ENCODE measurements around the gene CAB39L. TPM values are rescaled to one million over a fixed set of nuclear protein-coding genes. Genes with fewer than 3 reads are reported as not detected.
A peak's percentile ranks its signal among the peaks of the same experiment; 100 is the strongest.

Gene CAB39L
- total and polyA plus RNA-seq, 2 of the 13 experiments (the other 11 are each of a cell fraction or from before 2014, with no cell fraction given) = 3.1 to 6.1 TPM

DNA sequence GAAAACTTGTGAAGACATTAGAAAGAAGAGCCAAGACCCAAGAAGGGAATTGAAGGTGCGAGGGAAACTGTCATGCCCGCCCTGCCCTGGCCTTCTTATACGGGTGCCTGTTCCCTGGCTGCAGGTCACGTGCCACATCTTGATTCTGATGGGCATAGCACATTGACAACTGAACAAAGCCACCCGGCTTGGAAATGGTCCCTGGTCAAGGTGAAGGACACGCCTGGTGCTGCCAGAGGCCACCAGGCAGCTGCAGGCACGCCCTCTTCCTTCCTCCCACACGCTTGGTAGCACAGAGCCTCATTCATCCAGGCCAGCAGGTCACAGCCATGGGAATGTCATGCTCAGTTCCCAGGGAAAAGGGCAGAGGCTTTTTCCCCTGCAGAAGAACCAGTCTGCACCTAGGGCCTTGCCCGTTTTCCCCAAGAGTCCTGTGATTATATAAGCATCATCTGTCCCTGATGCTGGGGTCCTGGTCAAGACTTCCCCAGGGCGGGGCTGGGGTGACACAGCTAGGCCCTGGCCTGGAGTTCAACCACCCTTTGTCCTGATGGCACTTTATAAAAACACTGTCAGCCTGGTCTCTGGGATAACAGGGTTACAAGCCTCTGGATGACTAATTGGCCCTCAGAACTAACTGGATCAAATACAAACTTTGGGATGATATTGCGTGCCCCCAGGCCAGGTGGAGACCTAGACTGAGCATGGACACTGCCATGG is 140.2 kb downstream of the CAB39L start (continued):
- TF ChIP-seq, protein P1, sequence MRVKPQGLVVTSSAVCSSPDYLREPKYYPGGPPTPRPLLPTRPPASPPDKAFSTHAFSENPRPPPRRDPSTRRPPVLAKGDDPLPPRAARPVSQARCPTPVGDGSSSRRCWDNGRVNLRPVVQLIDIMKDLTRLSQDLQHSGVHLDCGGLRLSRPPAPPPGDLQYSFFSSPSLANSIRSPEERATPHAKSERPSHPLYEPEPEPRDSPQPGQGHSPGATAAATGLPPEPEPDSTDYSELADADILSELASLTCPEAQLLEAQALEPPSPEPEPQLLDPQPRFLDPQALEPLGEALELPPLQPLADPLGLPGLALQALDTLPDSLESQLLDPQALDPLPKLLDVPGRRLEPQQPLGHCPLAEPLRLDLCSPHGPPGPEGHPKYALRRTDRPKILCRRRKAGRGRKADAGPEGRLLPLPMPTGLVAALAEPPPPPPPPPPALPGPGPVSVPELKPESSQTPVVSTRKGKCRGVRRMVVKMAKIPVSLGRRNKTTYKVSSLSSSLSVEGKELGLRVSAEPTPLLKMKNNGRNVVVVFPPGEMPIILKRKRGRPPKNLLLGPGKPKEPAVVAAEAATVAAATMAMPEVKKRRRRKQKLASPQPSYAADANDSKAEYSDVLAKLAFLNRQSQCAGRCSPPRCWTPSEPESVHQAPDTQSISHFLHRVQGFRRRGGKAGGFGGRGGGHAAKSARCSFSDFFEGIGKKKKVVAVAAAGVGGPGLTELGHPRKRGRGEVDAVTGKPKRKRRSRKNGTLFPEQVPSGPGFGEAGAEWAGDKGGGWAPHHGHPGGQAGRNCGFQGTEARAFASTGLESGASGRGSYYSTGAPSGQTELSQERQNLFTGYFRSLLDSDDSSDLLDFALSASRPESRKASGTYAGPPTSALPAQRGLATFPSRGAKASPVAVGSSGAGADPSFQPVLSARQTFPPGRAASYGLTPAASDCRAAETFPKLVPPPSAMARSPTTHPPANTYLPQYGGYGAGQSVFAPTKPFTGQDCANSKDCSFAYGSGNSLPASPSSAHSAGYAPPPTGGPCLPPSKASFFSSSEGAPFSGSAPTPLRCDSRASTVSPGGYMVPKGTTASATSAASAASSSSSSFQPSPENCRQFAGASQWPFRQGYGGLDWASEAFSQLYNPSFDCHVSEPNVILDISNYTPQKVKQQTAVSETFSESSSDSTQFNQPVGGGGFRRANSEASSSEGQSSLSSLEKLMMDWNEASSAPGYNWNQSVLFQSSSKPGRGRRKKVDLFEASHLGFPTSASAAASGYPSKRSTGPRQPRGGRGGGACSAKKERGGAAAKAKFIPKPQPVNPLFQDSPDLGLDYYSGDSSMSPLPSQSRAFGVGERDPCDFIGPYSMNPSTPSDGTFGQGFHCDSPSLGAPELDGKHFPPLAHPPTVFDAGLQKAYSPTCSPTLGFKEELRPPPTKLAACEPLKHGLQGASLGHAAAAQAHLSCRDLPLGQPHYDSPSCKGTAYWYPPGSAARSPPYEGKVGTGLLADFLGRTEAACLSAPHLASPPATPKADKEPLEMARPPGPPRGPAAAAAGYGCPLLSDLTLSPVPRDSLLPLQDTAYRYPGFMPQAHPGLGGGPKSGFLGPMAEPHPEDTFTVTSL (CRISPR knock-in tag; IDR thresholded peaks at IDR 0.05; ENCODE audit: borderline replicate concordance) = no peak
- TF ChIP-seq ZNF264 (CRISPR knock-in tag; IDR thresholded peaks at IDR 0.05) (0 out of 2 replicates have a peak, but pooled peaks have one; percentile 34), ZNF556 (CRISPR knock-in tag; IDR thresholded peaks at IDR 0.05; ENCODE audit: borderline replicate concordance) (no peak), HIVEP1 (CRISPR knock-in tag; IDR thresholded peaks at IDR 0.05) (no peak), ATF7 (IDR thresholded peaks at IDR 0.05) (no peak), ATF7 (CRISPR knock-in tag; IDR thresholded peaks at IDR 0.05) (no peak), TEAD3 (CRISPR knock-in tag; optimal IDR thresholded peaks at IDR 0.05; ENCODE audit: borderline replicate concordance) (peak; percentile 84), ZNF660 (CRISPR knock-in tag; IDR thresholded peaks at IDR 0.05; ENCODE audit: borderline replicate concordance, low read depth) (no peak), HMG20B (CRISPR knock-in tag; conservative IDR thresholded peaks at IDR 0.05) (no peak), HDAC6 (IDR thresholded peaks at IDR 0.05; ENCODE audit: low read depth, low read length) (no peak), CCAR2 (optimal IDR thresholded peaks at IDR 0.05; ENCODE audit: low read depth, low read length) (no peak), IRF9 (CRISPR knock-in tag; IDR thresholded peaks at IDR 0.05; ENCODE audit: borderline replicate concordance) (no peak), PITX1 (CRISPR knock-in tag; IDR thresholded peaks at IDR 0.05) (peak; percentile 23; the same call in 1 of the 2 replicates), ZBTB49 (CRISPR knock-in tag; IDR thresholded peaks at IDR 0.05; ENCODE audit: borderline replicate concordance) (no peak), SCMH1 (CRISPR knock-in tag; IDR thresholded peaks at IDR 0.05; ENCODE audit: borderline replicate concordance) (no peak), ZNF383 (CRISPR knock-in tag; IDR thresholded peaks at IDR 0.05; ENCODE audit: borderline replicate concordance) (no peak), NFRKB (IDR thresholded peaks at IDR 0.05) (no peak), KLF13 (CRISPR knock-in tag; IDR thresholded peaks at IDR 0.05) (no peak), ZNF354B (CRISPR knock-in tag; IDR thresholded peaks at IDR 0.05) (no peak), HOXA3 (CRISPR knock-in tag; IDR thresholded peaks at IDR 0.05) (peak; percentile 78)
- TF ChIP-seq, protein P2, sequence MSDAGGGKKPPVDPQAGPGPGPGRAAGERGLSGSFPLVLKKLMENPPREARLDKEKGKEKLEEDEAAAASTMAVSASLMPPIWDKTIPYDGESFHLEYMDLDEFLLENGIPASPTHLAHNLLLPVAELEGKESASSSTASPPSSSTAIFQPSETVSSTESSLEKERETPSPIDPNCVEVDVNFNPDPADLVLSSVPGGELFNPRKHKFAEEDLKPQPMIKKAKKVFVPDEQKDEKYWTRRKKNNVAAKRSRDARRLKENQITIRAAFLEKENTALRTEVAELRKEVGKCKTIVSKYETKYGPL (CRISPR knock-in tag; IDR thresholded peaks at IDR 0.05) = no peak

Data from HepG2 (cell line).